CD14-positive monocyte (primary cell): ENCODE results near the gene HNRNPUL1. TPM values are rescaled to one million over a fixed set of nuclear protein-coding genes. Genes with fewer than 3 reads are reported as not detected.

Experiments
- DNase-seq, 3 donors: peaks; one replicate each; pipeline ENCODE4 v3.0.0-alpha.2; 2011 to 2022
- H2AFZ ChIP-seq: 2 replicates; pipeline ENCODE4 v1.6.0; 2012; ENCODE audit warnings: mild to moderate bottlenecking, low read depth, low read length, inconsistent platforms; ENCODE audit not compliant: insufficient read depth, poor library complexity, severe bottlenecking
- H3K27ac ChIP-seq, 2 donors: 1 replicate in 1 of 2; 2 replicates in 1 of 2; pipeline ENCODE4 v1.5.1; 2012 to 2013; ENCODE audit warnings: low read length in 2 of 2, control low read depth in 1 of 2, inconsistent platforms in 1 of 2, low read depth in 1 of 2, mild to moderate bottlenecking in 1 of 2
- H3K27me3 ChIP-seq, 2 donors: one replicate each; pipeline versions ENCODE4 v1.6.0 to v1.6.1; 2011 to 2013; ENCODE audit warnings: low read length in 2 of 2; ENCODE audit not compliant: control insufficient read depth in 2 of 2, insufficient read depth in 2 of 2
- H3K36me3 ChIP-seq, 2 donors: replicated peaks in 1 of 2; 1 replicate in 1 of 2; 2 replicates in 1 of 2; pipeline versions ENCODE4 v1.5.1 to v1.6.1; 2012 to 2013; ENCODE audit warnings: low read length in 2 of 2, control low read depth in 1 of 2, inconsistent platforms in 1 of 2, mild to moderate bottlenecking in 1 of 2; ENCODE audit not compliant: insufficient read depth in 2 of 2, control insufficient read depth in 1 of 2
- H3K4me1 ChIP-seq, 2 donors: 1 replicate in 1 of 2; 2 replicates in 1 of 2; pipeline versions ENCODE4 v1.5.1 to v1.6.1; 2012 to 2013; ENCODE audit warnings: low read length in 2 of 2, control low read depth in 1 of 2, inconsistent platforms in 1 of 2, mild to moderate bottlenecking in 1 of 2, moderate library complexity in 1 of 2; ENCODE audit not compliant: insufficient read depth in 2 of 2, control insufficient read depth in 1 of 2
- H3K4me2 ChIP-seq: replicated peaks from 2 replicates; pipeline ENCODE3; 2012; ENCODE audit warnings: low read length, moderate library complexity, mild to moderate bottlenecking; ENCODE audit not compliant: poor library complexity, severe bottlenecking; ENCODE audit errors: extremely low read depth
- H3K4me3 ChIP-seq, 3 experiments: fragments of 200-600 bp in 1 of 3; sonication (generic) in 1 of 3; replicated peaks in 1 of 3; 1 replicate in 2 of 3; 2 replicates in 1 of 3; pipeline ENCODE4 v1.5.1; 2011 to 2013; ENCODE audit warnings: low read length in 3 of 3, mild to moderate bottlenecking in 3 of 3, control low read depth in 2 of 3, low read depth in 2 of 3, inconsistent platforms in 1 of 3, moderate library complexity in 1 of 3
- H3K79me2 ChIP-seq: 2 replicates; pipeline ENCODE4 v1.6.0; 2012; ENCODE audit warnings: mild to moderate bottlenecking, control low read depth, inconsistent platforms, low read length, moderate library complexity; ENCODE audit not compliant: insufficient read depth
- H3K9ac ChIP-seq: 2 replicates; pipeline ENCODE4 v1.6.0; 2017; ENCODE audit warnings: low read length, mild to moderate bottlenecking; ENCODE audit not compliant: insufficient read depth, poor library complexity, severe bottlenecking
- H3K9me3 ChIP-seq, 2 donors: replicated peaks in 1 of 2; 1 replicate in 1 of 2; 2 replicates in 1 of 2; pipeline versions ENCODE4 v1.5.1 to v1.6.1; 2012 to 2013; ENCODE audit warnings: low read length in 2 of 2, control low read depth in 1 of 2; ENCODE audit not compliant: control insufficient read depth in 1 of 2, insufficient read depth in 1 of 2
- H4K20me1 ChIP-seq: 2 replicates; pipeline ENCODE4 v1.6.0; 2012; ENCODE audit warnings: mild to moderate bottlenecking, low read length, control low read depth, moderate library complexity; ENCODE audit not compliant: insufficient read depth
- H3K27ac Mint-ChIP-seq, 7 donors: one replicate each; pipeline ENCODE4 v1.8.0; 2020; ENCODE audit warnings: mild to moderate bottlenecking in 7 of 7, mixed read lengths in 7 of 7, moderate library complexity in 6 of 7, inconsistent platforms in 2 of 7
- H3K27me3 Mint-ChIP-seq, 3 donors: one replicate each; pipeline ENCODE4 v1.8.0; 2021 to 2022; ENCODE audit warnings: low read depth in 3 of 3, mild to moderate bottlenecking in 3 of 3, mixed read lengths in 3 of 3, moderate library complexity in 3 of 3, inconsistent platforms in 1 of 3
- H3K36me3 Mint-ChIP-seq, 2 donors: one replicate each; pipeline ENCODE4 v1.8.0; 2020; ENCODE audit warnings: mixed read lengths in 2 of 2, inconsistent platforms in 1 of 2, mild to moderate bottlenecking in 1 of 2
- H3K4me1 Mint-ChIP-seq: one replicate; pipeline ENCODE4 v1.8.0; 2020; ENCODE audit warnings: mild to moderate bottlenecking, mixed read lengths
- H3K4me3 Mint-ChIP-seq, 2 donors: one replicate each; pipeline ENCODE4 v1.8.0; 2020; ENCODE audit warnings: mild to moderate bottlenecking in 2 of 2, mixed read lengths in 2 of 2, moderate library complexity in 1 of 2
- H3K9me3 Mint-ChIP-seq, 7 donors: one replicate each; pipeline ENCODE4 v1.8.0; 2020 to 2022; ENCODE audit warnings: mixed read lengths in 7 of 7, mild to moderate bottlenecking in 6 of 7, moderate library complexity in 6 of 7, inconsistent platforms in 2 of 7
- CTCF ChIP-seq: fragments of 200-600 bp; IDR thresholded peaks from one replicate; pipeline ENCODE4 v1.8.0; 2022; ENCODE audit warnings: antibody characterized with exemption, mild to moderate bottlenecking
- WGBS: methylation state at CpG from one replicate; pipeline ENCODE4 v1.1.5; 2013; ENCODE audit warnings: missing lambda C conversion rate; ENCODE audit not compliant: insufficient coverage; 5-methylcytosine and 5-hydroxymethylcytosine counted together
- intact Hi-C, 2 donors: fragments of 100-400 bp; cut with micrococcal nuclease; formaldehyde crosslinking; loops; one replicate each; pipeline versions ENCODE4 v1.15.0 to v1.15.1; 2023
- polyA plus RNA-seq, 3 donors: library from polyadenylated mRNA; depleted of rRNA in 1 of 3; unstranded in 2 of 3; stranded (reverse) in 1 of 3; fragments of 300-500 nt in 2 of 3; fragments of >200 nt in 1 of 3; fragmentation: Illumina TruSeq in 2 of 3; gene quantifications; 1 replicate in 2 of 3; 2 replicates in 1 of 3; pipeline ENCODE4 v1.2.3, GENCODE V29; 2012 to 2021

HNRNPUL1 gene
- polyA plus RNA-seq, 3 donors: 22.6 to 55.3 (median 30.3) TPM

DNA sequence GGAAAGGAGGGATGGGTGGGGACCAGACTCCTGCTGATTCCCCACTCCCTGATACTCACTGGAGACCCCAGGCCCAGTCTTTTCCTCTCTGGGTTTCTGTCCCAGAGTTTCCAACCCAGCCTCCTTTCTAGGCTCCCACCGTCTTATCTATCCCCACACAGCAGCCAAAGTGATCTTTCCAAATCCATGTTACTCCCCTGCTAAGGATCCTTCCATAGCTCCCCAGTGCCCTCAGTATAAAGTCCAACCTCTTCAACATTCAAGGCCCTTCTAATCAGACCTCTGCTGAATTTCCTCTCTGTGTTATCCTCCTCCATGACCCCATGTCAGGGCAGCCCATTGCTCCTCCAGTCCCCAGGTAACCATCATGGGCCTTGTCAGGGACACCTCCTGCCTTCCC is 90.9 kb downstream of the HNRNPUL1 start:
- Histone ChIP-seq H2AFZ (no peak overlapping the region), H3K4me2 (no peak overlapping the region), H3K9me3 (no peaks in the 10 kb centered on the region), H3K9ac (no peak overlapping the region), H3K4me1 (peaks cover 57 to 59% of the 10 kb centered on the region in 2 donors), H3K79me2 (peaks cover 54% of the 10 kb centered on the region), H3K36me3 (no peaks in the 10 kb centered on the region), H4K20me1 (peaks cover 36% of the 10 kb centered on the region), H3K4me3 (no peak overlapping the region), H3K27ac (peak overlapping the region; percentile 0 to 60), H3K27me3 (no peaks in the 10 kb centered on the region)
- H3K4me1 Mint-ChIP-seq: peaks cover 58% of the 10 kb centered on the region
- peak overlapping the region; percentile 7 to 91 (median 69) for H3K27ac Mint-ChIP-seq
- H3K4me3 Mint-ChIP-seq: peak overlapping the region in 1 of 2 donors; percentile 26
- H3K27me3 Mint-ChIP-seq: peaks cover 0 to 1% (median 0%) of the 10 kb centered on the region in 3 donors
- intact Hi-C loops: loop anchor here in 1 of 2 donors (10.0 kb wide), 1 partner anchor 170 kb away; no protein-coding TSS in a partner anchor
- peaks cover 12 to 33% of the 10 kb centered on the region in 2 donors for H3K36me3 Mint-ChIP-seq
- DNase-seq: no peak
- peaks cover 0 to 2% (median 0%) of the 10 kb centered on the region in 7 donors for H3K9me3 Mint-ChIP-seq
- TF ChIP-seq CTCF: no peak
- 94% methylated on average over 1 of the region's 1 CpG for WGBS

DNA sequence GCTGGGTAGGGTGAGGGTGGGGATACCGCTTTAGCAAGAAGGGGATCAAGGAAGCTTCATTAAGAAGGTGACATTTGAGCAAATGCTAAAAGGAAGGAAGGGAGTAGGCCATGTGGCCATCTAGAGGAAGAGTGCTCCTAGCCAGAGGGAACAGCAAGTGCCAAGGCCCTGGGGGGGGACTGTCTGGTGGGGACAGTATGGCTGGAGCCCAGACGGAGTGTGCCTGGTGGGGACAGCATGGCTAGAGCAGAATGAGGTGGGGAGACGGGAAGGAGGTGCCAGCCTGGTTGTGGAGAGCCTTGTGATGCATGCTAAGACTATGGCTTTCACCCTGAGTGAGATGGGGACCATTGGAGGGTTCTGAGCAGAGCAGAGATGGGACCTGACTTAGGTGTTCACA is 91.6 kb downstream of the HNRNPUL1 start:
- Histone ChIP-seq H4K20me1 (peaks cover 29% of the 10 kb centered on the region), H2AFZ (no peak overlapping the region), H3K4me3 (peak overlapping the region in 1 of 3 experiments; percentile 28), H3K36me3 (peaks cover 0 to 1% of the 10 kb centered on the region in 2 donors), H3K4me2 (peak overlapping the region; percentile 38), H3K9me3 (no peaks in the 10 kb centered on the region), H3K4me1 (peaks cover 49 to 52% of the 10 kb centered on the region in 2 donors), H3K9ac (no peak overlapping the region), H3K27ac (peak overlapping the region; percentile 34 to 60), H3K79me2 (peaks cover 47% of the 10 kb centered on the region), H3K27me3 (no peaks in the 10 kb centered on the region)
- intact Hi-C loops: loop anchor here in 1 of 2 donors (10.0 kb wide), 1 partner anchor 169 kb away; no protein-coding TSS in a partner anchor
- Mint-ChIP-seq H3K36me3 (peaks cover 14 to 35% of the 10 kb centered on the region in 2 donors), H3K4me1 (peaks cover 50% of the 10 kb centered on the region), H3K27me3 (peaks cover 0 to 1% (median 0%) of the 10 kb centered on the region in 3 donors), H3K27ac (peak overlapping the region; percentile 2 to 91 (median 78)), H3K4me3 (peak overlapping the region; percentile 16 to 26), H3K9me3 (peaks cover 0 to 2% (median 0%) of the 10 kb centered on the region in 7 donors)
- DNase-seq: peak in 1 of 3 donors; percentile 17
- WGBS: 31% methylated on average over 3 of the region's 3 CpGs
- TF ChIP-seq CTCF: no peak
